Measurements from ENCODE around the gene NR2C2.
"Not testable (repeated sequence)": the region's sequence is repeated elsewhere in the genome, so short reads cannot be mapped to it uniquely, and the experiment has no call there.

NR2C2 gene

DNA sequence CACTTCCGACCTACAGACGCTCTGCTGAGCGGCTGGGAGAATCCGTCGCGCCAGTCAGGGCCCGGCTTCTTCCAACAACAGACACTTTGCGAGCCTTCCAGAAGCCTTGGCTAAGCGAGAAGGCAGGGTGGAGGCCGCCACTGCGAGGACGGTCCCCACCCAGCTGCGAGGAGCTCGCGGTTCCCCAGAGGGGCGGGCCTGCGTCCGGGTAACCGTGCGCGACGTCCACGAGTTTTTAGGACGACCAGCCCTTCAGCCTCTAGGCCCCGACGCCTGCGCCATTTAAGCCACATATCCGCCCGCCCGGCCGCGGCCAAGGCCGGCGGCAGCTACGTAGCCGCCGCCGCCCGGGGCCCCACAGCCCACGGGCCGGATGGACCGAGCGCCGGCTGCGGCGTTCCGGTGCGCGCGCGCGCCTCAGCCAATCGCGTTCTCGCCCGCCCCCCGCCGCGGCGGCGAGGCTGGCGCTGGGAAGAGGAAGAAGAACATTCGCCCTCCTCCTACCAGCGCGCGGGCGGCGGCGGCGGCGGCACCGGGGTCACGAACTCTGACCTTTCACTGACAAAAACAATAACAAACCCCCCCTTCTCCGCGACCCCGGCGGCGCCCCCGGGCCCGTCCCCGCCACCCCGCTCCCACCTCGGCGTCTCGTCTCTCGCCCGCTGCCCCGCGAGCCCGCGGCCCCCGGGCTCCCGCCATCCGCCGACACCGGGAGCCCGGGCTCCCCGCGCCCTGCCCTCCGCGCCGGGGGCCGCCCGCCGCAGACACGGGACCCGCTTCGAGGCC lies at the start of gene NR2C2:
Gene NR2C2 (plus strand): TSS at position 484 of the 786 bp plus-strand sequence. CDS start 56,332 bp downstream, outside the sequence.
- DNase-seq (ENCODE audit: low spot score), result peak; percentile 95

DNA sequence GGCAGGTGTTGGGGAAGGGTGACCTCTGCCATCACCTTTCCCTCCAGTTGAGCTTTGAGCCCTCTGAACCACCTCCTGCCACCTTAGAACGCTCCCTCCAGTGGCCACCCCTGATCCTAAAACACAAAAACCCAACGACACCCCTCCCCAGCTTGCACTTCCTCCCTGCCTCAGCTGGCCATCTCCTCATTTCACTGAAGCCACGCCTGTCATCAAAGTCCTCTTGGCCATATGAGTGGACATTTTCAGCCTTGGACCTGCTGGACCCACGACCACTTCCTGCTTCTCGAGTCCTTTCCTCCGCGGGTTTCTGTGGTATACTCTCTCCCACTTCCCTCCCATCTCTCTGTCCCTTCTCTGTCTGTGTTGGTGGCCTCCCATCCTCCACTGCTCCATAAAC lies 48.5 kb upstream of the NR2C2 start:
- DNase-seq (ENCODE audit: low spot score), result no peak

DNA sequence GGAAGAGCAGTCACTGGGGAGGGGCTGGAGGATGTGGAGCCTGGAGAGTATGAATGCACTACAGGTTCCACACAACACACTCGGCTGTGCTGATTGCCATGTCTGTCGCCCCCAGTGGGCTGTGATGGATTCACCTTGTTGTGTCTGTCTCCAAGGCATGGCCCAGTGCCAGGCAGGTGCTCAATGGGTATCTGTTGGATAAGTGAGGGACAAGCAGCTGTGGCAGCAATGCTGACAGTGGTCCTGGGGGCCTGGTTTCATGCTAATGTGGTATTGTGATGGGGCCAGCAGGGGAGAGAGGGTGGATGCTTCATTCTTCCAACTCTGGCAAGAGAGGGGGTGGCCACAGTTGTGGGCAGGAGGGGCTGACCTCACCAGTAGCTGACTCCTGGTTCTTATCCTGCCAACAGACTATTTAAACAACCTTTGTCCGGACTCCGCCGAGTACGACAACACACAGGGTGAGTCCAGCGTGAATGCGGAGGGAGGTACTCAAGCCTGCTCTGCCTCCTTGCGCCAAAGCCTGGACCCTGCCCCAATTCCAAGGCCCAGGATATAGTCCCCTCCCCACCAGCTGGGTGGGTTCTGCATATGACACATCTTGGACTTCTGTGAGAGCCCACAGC lies 47.3 kb upstream of the NR2C2 start:
- DNase-seq (ENCODE audit: low spot score), result no peak

DNA sequence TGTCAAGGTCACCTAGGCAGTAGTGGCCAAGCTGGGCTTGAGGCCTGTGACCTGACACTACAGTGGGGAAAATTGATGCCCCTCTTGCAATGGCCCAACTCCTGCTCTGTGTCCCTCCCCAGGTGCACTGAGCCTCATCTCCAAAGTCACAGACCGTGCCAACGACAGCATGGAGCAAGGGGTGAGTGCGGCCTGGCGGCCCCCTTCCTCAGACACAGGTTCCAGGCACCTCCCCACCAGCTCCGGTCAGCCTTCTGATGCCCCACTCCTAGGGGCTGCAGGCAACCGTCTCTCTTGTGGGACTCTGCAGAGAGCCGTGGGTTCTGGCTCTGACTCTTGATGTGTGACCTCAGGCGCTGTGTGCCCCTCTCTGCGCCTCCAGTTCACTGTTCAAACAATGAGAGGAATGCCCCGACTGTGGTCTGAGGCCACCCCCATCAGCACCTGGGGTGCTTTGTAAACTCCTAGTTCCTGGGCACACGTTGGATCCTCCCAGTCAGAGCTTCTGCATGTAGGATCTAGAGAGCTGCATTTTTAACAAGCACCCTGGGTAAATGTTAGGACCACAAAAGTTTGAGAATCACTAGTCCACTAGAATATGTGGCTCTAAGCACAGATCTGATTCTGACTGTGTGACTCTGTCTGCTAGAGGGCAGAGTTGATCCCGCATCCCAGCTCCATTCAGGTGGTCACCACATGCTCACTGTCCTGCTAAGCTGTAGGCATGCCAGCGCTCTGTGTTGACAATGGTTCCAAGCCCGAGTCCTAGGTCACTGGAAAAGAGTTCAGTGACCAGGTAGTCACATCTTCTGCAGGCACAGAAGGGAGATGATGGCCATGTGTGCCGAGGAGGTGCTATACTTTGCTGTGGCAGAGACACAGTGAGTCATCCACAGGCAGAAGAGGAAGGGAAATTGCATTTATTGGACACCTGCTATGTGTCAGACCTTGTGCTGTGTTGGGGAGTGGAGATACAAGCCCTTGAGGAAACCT lies 46.2 kb upstream of the NR2C2 start:
- no peak for DNase-seq (ENCODE audit: low spot score)

DNA sequence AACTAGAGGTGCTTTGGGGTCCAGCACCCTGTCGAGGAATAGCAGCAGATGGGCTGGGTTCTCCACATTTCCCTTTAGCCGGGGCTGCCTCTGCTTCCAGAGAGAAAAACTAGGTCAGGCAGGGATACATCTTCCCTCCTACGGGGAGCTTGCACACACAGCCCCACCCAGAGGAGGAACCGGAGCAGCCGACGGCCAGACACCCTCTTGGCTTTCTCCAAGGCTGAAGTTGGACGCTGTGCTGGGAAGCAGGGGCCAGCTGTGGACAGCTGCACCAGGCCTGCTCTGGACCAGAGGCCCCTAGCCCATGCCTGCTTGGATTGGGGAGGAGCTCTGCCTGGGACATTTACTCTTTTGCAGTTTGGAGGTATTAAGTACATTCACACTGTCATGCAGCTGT lies 44.7 kb upstream of the NR2C2 start:
- peak; percentile 56 for DNase-seq (ENCODE audit: low spot score)

DNA sequence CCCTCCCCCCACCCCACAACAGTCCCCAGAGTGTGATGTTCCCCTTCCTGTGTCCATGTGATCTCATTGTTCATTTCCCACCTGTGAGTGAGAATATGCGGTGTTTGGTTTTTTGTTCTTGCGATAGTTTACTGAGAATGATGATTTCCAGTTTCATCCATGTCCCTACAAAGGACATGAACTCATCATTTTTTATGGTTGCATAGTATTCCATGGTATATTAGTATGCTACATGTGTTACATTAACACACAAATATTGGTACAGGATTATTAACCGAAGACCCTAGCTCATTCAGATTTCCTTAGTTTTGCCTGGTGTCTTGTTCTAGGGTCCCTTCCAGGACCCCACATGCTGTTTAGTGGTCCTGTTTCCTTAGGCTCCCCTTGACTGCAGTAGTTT lies 43.9 kb upstream of the NR2C2 start:
- not testable (repeated sequence) for DNase-seq (ENCODE audit: low spot score)

DNA sequence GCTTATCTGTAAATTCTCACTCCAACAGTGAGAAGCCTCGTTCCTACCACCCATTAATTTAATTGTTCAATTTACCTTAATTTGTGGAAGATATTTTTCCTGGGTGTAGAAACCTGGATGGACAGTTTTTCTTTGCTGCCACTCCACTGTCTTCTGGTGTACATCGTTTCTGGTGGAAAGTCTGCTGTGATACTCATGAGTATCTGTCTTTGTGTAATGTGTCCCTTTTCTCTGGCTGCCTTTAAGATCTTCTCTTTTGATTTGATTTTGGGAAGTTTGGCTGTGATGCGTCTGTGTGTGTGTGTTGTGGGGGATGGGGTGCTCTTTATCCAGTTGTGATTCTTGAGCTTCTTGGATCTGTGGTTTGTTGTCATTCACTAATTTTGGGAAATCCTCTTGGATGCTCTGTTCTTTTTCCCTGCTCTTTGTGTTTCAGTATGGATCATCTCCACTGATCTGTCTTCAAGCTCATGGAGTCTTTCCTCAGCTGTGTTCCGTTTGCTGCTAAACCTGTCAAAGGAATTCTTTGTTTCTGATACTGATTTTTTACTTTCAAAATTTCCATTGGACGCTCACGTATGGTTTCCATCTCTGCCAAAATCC lies 42.2 kb upstream of the NR2C2 start:
- DNase-seq (ENCODE audit: low spot score), result no peak

DNA sequence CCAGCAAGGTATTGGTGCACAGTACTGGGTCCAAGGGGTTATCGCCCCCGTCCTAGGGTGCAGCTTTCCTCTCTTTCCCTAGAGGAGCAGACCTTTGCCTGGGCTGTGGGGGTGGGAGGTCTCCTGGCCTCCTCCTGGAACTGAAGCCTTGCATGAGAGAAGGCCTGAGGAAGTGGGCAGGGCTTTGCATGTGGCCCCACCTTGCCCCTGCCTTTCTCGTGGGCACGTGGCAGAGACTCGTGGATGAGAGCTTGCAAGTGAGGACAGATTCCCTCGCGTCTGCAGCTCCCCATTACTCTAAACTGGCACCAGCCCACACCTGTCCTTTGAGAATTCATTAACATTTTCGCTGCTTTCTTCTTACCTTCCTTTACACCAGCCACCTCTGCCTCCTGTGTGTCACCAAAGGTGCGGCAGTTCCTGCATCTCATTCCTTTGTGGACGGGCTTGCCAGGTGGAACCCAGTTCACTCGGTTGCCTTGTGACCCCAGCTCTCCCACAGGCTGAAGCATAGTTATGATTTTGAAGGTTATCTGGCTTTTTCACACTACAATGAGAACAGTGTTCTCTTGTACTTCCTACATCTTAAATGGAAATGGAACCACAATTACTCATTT lies 40.9 kb upstream of the NR2C2 start:
- no peak for DNase-seq (ENCODE audit: low spot score)

DNA sequence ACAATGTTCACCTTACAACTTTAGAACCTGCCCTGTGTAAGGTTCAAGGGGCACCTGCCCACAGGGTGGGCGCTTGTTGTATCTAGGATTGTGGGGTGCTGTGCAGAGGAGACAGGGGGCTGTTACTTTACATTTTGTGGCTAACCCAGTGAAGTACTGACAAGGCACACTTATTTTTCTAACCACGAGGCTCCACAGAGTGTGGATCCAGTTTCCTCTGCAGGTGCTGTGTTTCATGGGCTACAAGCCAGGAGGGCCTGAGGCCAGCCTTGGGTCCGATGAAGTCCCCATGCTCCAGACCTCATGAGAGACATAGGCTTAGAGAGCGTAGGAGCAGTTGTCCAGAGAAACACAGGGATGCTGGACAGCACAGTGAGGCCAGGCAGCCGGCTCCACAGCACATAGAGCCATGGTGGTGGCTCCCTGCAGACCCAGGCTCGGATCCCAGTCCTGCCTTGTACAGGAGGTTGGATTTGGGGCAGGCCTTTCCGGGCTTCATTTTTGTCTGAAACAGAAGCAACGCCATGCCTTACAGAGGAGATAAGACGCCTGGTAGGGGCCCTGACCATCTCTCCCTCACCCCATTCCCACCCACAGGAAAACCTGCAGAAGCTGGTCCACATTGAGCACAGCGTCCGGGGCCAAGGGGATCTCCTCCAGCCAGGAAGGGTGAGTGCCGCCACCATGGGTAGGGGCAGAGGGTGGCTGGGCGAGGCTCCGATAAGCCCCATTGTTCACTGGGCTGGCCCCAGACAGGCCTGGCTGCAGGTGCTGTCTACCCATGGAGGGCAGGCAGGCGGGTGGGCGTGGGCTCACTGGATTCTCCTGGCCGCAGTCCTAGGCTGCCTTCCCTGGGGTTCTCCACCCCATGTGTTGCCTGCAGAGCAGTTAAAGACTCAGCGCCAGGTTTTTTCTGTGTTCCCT lies 40.1 kb upstream of the NR2C2 start:
- DNase-seq (ENCODE audit: low spot score), result no peak

DNA sequence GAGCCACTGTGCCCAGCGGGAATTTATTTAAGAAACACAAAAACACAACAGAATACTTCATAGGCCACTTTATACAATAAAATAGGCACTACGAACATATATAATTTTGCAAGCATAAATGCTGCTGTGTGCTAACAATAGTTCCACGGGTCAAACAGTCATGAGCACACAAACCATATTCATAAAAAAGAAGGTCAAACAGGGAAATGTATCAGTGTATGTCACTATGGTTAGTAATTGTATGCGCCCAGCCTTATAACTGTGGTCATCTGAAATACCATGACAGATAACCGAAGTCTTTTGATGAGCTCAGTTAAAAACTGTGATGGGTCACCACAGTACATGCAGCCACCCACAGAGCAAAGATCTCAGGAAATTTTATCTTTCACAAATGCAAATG lies 38.1 kb upstream of the NR2C2 start:
- DNase-seq (ENCODE audit: low spot score), result no peak

DNA sequence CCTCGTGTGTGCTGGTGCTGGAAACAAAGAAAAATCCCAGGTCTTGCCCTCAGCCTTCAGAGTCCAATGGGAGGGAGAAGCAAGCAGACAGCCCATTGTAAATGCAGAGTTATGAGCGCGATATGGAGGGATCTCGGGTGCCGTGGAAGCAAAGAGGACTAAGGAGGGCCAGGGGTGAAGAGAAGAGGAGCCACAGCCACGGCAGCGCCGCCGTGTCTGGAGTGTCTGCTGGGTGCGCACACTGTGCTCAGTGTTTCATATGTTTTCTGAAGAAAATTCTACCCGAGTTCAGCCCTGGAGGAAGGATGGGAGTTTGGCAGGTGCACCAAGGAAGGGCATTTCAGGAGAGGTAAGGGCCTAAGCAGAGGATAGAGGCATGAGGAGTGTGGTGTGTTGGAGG lies 35.7 kb upstream of the NR2C2 start:
- no peak for DNase-seq (ENCODE audit: low spot score)

DNA sequence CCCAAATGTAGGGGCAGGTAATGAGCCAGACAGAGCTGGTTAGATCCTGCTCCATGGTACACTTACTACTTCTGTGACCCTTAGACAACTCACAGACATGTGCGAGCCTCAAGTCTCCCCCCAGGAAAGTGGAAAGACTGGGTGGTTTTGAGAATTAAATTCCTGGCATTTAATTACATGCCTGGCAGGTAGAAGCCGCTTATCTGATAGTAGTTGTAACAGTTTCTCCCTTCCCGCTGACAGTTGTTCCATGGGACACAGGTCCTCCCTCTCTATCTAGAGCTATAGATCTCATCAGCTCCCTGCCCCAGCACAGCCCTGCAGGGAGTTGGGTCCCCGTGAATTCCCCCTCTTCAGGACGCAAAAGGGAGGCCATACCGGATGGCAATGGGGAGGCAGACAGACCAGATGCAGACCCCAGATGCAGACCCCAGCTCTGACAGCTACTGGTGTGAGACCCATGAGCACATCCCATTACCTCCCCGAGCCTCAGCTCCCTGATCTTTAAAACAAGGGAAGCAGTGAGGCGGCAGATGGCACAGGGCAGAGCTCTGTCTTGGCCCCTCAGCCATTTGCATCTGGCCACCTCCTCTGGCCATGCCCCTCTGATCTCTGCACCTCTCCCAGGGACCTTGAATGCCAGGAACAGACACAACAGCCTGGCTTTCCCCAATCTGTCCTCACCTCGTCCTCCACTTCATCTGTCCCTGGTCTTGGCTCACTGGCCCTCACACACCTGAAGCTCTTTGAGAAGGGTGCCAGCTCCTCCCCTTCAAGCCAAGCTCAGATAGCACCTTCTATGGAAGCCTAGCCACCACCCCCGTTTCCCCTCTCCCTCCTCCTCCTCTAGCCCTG lies 34.1 kb upstream of the NR2C2 start:
- DNase-seq (ENCODE audit: low spot score), result no peak

DNA sequence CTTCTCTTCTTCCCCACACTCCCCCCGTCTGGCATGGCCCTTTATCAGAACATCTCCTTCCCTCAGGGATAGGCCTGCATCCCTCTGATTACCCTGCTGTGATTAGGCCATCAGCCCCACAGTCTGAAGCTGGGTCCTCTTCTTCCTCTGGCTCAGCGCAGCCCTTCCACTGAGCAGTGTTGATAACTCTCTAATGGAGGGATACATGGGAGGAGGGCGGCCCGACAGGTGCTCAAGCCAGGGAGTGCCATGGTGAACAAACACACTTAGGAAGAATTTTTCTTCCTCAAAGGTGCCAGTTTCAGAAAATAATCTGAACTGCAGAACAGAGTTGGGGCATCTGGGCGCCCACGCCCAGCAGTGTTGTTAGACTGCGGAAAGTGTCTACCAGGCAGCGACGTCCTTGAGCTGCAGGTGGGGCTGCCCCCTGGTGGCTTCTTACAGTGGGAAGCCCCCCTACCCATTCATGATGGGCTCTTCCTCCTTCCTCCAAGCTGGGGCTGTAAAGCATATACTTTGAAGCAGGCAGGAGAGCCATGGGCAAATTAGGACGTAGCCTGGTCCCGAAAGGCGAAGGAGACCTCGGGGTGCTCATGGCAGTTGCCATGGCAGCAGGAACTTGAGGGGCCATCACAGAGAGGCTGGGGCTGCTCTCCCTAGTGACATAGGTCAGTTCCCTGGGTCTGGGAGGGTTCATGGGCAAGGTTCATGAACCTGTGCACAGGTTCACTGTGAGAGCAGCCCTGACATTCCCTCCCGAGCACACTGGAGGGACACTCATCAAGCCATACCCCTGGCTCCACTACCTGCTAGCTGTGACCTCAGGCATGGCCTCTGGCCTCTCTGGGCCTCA lies 33.2 kb upstream of the NR2C2 start:
- no peak for DNase-seq (ENCODE audit: low spot score)

DNA sequence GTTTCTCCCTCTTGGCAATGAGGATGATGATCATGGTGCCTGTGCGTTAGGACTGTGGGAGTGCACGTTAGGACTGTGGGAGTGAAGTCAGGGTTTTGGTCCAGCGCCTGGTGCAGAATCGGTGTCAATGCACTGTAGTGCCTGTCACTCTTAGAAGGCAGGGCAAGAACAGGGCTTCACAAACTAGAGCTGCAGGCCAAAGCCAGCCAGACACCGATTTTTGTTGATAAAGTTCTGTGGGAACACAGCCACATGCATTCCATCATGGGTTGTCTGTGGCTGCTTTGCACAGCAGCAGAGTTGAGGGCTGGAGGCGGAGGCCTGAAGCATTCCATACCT lies 32.6 kb upstream of the NR2C2 start:
- DNase-seq (ENCODE audit: low spot score), result no peak

DNA sequence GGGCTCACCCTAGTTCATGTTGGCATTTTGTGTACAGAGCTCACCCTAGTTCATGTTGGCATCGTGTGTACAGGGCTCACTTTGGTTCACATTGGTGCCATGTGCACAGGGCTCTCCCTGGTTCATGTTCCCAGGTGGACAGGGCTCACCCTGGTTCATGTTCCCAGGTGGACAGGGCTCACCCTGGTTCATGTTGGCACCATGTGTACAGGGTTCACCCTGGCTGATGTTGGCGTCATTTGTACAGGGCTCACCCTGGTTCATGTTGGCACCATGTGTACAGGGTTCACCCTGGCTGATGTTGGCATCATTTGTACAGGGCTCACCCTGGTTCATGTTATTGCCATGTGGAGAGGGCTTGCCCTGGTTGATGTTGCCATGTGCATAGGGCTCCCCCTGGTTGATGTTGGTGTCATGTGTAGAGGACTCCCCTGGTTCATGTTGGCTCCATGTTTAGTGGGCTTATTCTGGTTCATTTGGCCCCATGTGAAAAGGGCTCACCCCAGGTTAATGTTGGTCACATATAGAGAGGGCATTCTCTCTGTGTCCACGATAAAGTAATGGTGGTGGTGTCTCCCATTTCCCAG lies 31.7 kb upstream of the NR2C2 start:
- no peak for DNase-seq (ENCODE audit: low spot score)

DNA sequence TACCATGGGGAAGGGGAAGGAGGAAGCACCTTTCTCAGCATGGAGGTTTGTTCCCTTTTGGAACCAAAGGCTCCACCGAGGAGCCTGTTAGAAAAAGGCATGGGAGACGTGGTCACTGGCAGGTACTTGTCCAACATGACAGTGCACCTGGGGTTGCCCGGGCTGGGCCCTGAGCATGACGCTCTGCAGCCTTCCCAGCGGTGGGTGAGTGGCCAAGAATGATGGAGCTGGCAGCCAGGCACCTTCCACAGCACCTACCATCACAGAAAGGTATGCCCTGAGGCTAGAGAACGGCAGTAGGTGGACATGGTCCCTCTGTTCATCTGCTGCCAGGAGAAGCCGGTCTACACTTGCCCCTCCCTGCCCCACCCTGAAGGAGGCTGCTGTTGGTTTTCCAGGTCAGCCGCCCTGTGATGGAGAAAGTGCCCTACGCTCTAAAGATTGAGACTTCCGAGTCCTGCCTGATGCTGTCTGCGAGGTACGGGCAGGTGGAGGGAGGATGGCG lies 29.0 kb upstream of the NR2C2 start:
- no peak for DNase-seq (ENCODE audit: low spot score)

DNA sequence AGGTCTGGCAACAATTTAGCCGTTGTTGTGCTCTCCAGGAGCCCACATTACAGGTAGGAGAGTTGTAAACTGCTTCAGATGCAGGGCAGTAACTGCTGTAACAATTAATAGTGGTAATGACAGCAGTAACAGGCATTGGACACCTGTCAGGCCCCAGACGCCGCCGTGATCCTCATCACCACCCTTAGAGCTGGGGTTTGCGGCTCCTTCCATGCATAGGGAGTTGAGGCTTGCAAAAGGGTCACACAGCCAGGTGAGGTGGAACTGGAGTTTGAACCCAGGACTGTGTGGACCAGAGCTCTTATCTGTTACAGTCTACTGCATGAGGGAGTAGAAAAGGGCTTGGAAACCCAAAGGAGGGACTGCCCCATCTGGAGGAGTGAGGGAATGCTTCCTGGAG lies 26.8 kb upstream of the NR2C2 start:
- DNase-seq (ENCODE audit: low spot score), result no peak

DNA sequence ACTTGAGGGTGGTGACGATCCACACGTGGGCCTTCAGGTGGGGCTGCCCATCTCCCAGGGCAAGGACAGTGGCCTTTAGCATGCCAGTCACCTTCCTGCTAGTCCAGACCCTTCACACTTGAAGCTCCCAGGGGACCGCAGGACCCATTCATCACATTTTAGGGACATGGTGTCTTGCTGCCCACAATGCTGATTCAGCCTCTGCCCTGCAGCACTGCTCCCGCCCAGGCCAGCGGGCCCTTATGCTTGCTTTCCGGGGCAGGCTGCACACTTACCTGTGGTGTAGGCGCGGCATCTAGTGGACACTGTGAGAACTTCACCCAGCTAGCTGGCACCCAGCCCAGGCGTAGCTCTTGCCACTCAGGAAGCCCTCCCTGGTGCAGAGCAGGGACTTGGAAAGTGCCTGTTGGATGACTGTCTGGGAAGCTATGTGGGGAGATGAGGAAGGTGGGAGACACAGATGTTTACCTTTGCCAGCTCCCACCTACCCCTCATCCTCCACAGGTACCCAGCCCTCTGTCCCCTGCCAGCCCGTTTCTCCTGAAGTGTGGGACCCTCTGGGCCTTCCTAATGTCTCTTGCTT lies 26.3 kb upstream of the NR2C2 start:
- DNase-seq (ENCODE audit: low spot score), result peak; percentile 92

Data from AG20443 (cell line).